ENCODE measurements around the gene SNX4.
A peak's percentile ranks its signal among the peaks of the same experiment; 100 is the strongest.
"Not testable (repeated sequence)": the region's sequence is repeated elsewhere in the genome, so short reads cannot be mapped to it uniquely, and the experiment has no call there.

The SNX4 gene

DNA sequence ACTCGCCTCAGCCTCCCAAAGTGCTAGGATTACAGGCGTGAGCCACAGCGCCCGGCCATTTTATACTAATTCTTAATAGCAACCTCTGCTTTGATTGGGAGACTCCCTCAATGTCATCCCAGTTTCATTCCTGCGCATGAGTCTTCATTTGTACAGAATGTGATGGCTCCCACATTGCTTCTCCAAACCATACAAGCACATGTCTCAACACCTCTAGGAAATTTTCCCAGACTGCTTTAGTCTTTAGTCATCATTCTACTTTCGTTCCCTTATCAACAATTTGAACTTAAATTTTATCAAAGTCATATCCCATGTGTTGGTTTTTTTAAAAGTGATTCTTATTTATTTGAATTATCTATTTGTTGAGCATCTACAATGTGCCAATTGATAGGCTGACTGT lies 58.1 kb downstream of the SNX4 start:
- DNase-seq = no peak

DNA sequence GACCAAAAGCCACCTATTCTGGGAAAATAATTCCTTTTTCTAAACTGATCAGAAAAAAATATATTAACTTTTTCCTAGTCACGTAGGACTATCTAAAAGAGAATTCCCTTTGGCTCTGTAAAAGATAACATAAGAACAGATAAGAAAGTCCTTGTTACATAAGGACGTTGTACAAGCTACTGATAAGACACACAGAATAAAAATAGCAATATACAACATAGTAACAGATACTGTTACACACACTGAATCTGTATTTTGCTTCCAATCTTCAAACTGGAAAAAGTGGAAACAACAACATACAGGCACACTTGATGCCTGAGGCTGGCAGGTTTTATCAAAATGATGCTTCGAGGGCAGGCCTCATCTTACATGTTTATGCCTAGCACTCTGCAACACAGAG lies 59.8 kb downstream of the SNX4 start:
- DNase-seq = no peak

DNA sequence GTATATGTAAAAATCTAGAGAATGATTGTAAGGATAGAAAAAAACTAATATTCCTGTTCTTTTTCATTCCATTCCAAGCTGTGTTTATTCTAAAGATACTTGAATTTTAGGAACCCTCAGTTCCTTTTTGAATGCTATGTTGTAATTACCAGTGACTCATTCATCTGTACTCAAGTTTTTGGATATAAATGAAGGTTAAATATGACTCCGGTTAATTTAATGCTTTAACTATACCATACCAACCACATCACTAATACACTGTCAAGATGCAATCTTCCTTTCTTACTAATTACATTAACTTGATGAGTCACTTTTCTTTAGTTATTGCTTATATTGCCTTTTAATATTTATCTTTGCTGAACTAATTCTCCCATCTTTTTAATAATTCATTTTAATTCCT lies 76.1 kb downstream of the SNX4 start:
- no peak for DNase-seq

- DNase-seq = no peak
Measured at GRCh38 chr3:125442506-125442905, 77.5 kb downstream of the SNX4 start.

DNA sequence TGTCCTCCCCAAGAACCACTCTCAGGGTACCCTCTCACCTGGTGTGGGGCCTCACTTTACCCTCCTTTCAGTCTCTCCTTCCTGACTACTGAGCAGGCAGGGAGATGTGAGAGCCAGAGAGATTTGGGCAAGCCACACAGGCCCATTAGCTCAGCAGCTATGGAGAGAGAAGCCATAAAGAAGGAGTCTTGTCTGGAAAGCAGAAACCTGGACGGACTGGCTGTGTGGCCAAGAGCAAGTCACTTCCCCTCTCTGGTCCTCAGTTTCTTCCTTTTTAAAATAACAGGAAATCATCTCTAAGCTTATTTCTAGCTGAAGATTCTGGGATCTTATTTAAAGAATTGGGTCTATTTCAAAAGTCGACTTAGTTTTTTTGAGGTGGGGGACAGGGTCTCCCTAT lies 79.0 kb downstream of the SNX4 start:
- no peak for DNase-seq

DNA sequence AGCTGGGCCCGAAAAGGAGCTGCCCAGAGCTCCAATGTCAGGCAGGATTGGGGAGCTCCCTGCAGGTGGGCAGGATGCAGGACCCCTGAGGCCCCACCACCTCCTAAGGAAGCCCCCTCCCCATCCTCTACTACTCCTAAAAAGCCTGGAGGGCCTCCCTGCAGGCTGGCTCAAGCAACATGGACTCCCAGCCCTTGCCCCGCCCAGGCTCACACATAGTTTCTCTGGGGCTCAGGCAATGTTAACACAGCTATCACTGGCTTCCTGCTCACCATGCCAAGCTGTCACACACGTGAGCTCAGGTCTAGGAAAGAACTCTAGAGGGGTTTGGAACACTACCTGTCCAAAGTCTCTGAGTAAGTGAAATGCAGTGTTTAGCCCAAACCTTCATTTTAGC lies 79.4 kb downstream of the SNX4 start:
- DNase-seq = no peak

DNA sequence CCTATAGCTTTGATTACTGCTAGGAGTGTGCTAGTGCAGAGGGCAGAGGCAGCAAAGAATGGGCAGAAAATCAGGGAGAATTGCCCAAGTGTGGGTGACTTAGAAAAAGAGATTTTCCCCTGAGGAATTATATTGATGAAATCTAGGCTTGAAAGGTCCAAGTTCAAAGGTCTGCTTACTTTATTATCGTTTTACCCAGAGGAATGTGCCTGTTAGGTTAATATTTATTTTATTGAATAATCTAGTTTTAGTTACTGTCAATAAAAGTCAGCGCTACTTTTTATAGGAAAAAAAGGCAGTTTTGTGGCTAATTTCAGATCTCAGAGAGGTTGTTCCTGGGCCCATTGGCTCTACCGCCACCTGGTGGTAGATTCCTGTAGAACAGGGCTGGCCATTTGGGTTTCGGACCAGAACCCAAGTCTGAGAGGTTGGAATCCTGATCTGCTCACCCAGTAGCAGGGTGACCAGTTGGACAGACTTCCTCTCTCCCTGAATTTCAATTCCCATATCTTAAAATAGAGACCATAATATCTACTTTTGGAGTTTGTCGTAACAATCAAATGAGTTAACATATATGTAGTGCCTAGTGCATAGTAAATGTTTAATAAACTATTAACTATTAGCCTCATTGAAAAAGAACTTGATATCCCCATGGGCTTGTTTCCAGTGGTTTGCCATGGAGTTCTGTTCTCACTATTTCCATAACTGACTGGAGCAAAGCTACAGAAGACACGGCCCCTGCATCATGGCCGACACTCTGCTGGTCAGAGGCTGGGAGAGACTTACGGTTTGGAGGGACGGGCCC lies 82.2 kb downstream of the SNX4 start:
- DNase-seq = peak; percentile 1

DNA sequence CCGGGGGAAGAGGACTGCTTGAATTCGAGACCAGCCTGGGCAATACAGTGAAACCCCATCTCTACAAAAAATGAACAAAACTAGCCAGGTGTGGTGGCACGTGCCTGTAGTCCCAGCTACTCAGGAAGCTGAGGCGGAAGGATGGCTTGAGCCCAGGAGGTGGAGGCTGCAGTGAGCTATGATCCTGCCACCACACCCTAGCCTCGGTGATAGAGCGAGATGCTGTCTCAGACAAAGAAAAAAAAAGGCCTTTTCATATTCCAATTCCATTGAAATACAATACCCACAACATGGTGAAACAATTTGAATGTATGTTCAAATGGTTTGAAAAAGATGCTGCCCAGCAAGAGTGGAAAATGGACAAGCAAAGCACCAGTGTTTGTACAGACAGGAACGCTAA lies 83.1 kb downstream of the SNX4 start:
- no peak for DNase-seq

DNA sequence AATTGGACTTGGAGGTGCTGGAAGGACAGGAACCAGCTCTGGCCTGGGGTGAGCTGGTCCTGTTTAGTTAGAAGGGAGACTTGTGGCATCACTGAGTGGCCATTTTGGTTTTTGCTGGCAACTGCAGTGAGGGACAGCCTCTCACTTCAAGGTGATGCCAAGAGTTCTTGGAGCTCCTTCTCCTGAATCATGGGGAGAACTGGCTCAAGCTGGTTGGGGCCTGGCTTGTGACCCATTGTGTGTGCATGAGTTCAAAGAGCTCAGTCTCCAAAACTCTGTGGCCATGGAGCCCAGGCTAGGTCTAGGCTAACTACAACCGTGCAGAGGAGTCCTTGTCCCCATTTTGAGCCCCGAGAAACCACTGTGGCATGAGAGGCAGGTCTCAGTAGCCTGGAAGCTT lies 84.8 kb downstream of the SNX4 start:
- DNase-seq = no peak

- no peak for DNase-seq
Measured at GRCh38 chr3:125434582-125435011, 85.4 kb downstream of the SNX4 start.

DNA sequence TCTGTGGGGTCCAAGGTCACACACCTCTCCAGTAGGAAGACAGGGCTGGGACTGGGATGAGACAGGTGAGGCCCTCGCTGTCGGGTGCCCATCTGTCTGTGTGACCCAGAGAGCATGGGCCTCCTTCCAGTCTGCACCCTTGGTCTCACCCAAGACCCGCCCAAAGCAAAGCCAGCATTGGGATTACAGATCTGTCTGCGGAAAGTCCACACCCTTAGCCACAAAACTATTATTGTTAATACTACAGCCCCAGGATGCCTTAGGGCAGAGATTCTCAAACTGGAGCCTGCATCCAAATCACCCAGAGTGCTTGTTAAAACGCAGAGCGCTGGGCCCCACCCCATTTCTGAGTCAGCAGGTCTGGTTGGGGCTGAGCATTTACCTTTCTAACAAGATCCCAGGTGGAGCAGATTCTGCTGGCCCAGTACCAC lies 86.4 kb downstream of the SNX4 start:
- DNase-seq = no peak

DNA sequence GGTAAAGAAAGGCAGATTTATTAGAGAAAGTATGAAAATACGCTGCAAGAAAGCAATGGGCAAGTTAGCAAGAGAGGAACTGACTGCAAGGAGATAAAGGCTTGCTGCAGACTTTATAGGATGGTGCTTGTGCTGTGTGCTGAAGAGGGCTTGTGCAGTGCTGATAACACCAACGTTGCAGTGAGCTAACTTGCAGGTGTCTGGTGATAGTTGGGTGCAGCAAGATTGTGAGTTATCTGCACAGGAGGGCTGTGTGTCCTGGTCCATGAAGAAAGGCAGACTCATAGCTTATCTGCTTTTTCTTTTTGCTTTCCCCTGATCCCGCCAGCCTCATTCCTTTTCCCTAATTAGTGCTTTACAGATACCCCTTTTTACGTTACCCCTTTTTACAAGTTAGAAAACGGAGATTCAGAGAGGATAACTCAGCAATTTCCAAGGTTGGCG lies 86.9 kb downstream of the SNX4 start:
- no peak for DNase-seq

DNA sequence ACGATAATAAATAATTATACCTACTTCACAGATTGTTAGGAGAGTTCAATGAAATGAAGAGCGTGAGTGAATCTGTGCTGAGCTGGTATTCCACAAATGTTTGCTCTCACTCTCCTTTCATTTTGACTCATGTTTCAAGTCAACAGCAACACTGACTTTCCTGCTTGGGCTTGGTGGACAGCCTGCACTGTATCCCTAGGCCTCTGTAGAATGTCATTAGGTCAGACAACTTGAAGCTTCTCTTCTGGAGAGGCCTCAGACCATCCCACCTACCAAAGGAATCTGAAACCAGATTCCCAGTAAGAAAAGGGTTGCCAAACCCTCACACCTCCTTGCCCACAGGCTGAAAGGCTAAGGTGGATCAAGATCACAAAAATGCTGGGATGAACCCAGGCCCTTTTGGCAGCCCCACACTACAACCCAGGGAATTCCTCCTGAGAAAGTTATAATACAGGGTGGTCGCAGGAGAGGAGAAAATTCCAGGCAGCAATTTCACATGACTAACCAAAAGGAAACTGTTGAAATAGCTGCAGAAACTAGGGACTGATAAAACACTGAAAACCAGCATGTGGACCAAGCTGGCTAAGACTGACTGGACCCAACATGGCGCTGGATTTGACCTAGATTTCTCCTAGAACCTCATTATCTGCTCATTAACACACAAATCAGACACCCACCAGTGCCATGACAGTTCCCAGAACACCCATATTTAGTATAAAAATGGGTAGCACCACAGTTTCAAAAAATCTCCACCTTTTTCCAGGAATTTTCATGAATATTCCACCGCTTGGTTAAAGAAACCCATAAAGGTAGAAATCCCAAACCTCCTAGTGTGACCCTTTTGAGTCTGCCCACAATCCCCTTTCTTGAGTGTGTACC lies 87.9 kb downstream of the SNX4 start:
- no peak for DNase-seq

- DNase-seq = no peak
Measured at GRCh38 chr3:125431391-125431790, 88.6 kb downstream of the SNX4 start.

DNA sequence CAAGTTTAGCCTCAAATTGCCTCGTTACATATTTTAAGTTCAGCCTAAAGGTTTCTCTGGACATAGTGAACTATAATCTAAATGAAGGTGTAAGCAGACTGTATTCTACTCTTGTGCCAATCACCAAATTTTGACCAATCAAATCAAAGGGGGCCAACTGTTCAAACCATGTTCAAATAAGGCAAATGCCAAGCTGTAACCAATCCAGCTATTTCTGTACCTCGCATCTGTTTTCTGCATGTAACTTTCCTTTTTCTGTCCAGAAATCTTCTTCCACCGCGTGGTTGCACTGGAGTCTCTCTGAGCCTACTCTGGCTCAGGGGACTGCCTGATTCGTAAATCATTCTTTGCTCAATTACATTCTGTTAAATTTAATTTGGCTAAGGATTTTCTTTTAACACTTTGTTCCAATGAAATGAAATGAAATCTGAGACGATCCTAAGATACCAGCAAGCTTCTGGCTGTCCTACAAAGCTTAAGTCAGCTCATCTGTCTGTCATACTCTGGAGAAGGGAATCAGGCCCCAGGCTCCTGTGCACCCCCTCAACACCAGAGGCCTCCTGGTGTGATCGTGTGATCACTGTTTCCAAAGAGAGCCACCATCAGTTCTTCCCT lies 91.7 kb downstream of the SNX4 start:
- DNase-seq = no peak

DNA sequence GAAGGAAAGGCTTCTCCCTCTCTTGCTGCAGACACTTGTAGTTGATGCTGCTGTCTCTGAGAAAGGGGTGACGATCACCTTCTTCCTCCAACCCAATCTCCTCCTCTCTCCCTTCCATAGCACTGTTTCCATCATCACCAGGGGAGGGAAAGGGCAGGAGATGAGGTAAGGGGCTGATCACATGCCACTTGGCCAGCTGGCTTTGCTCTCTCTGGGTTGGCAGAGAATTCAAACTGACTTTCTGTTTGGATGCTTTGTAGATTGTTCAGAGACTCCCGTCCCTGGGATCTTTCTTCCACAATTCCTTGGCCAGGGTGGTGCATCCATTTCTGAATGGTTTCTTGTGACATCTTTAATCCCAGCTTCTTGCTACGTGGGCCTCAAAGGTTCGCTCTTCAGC lies 101.7 kb downstream of the SNX4 start:
- no peak for DNase-seq

DNA sequence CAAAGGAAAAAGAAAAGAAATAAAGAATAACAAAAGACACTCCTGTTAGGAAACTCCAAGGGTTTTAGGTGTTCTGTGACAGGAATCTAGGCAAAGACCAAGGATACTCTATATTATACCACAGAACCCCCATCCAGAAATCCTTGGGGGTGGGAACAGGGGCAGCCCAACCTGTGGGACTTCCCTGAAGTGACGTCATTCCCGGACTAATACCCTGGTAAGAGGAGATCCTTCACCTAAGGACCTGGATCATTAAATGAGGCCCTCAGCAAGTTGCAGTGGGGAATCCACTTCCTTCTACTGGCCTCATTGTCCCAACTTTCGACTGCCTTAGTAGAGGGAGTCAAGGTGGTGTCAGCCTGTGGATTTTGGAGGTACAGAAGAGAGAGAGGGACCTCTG lies 103.8 kb downstream of the SNX4 start:
- DNase-seq = no peak

DNA sequence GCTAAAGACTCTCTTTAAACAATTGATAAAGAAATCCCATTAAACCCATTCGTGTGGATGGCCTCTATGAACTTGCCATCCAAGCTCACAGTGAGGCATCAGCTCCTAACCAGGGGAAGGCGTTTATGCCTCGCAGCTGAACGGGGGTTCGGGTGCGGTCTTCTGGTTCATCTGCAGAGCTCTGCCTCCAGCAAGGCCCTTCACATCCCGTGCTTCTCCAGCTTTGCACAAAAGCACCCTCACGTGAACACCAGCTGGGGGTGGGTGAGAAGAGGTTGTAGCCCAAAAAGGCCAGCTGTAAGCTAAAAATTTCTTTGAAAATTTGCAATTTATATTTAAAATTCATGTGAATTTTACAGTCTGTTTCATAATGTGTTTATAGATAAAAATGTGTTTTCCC lies 105.3 kb downstream of the SNX4 start:
- no peak for DNase-seq

DNA sequence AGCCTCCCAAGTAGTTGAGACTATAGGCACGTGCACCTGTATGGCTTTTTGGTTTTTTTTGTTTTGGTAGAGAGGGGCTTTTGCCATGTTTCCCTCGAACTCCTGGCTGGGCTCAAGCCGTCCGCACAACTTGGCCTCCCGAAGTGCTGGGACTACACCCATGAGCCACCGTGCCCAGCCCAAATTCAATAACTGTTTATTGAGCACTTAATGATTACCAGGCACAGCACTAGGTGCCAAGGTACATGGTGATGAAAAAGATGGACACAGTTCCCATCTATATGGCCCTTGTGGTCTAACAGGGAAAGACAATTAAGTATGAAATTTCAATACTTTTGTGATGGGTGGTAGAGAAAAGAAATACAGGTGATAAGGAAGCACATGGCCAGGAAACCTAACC lies 109.1 kb downstream of the SNX4 start:
- DNase-seq = no peak

DNA sequence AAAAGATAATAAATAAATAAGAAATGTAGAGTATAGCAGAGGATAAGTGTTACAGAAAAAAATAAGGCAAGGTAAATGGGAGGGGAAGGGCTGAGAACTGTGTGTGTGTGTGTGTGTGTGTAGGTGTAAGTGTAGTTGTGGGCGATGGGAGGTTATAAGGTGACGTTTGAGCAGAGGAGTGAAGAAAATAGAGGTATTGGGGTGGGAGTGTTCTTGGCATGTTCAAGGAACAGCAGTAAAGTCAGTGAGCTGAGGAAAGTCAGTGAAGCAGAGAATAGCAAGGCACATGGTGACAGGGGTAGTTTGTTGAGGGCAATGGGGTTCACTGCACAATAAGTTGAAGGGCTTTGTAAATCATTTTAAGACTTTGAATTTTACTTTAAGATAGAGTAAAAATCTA lies 113.9 kb downstream of the SNX4 start:
- DNase-seq = no peak

- not testable (repeated sequence) for DNase-seq
Measured at GRCh38 chr3:125405515-125405914, 114.5 kb downstream of the SNX4 start.

- no peak for DNase-seq
Measured at GRCh38 chr3:125403789-125404188, 116.2 kb downstream of the SNX4 start.

GRCh38 chr3:125402639-125403038 lies 117.4 kb downstream of the SNX4 start:
- no peak for DNase-seq

DNA sequence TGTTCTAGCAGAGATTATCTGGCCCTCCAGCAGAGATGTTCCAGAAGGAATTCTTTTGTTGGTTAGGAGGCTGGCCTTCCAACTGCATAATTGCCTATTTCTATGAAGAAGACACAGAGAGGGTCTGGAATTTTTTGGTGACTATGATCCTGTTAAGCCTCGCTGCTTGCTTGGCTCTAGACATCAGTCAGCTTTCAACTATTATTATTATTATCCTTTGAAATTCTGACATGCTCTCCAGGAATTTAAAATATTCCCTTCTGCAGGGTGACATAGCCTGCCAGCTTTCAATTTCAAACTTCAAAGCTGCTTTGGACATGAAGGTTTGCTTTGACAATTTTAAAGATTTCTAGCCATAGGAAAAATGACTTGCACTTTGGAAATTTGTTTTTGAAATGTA lies 118.6 kb downstream of the SNX4 start:
- DNase-seq = no peak

Data from NCI-H1092 (cell line).